AG04449 (cell line): Measurements from ENCODE around the gene SOX6.

Source experiments
- CTCF ChIA-PET: fragments of 350-600 bp; formaldehyde crosslinking; extraction: SDS; loops from one replicate; lab custom pipeline; 2021; ENCODE audit warnings: antibody characterized with exemption; lab: Yijun Ruan, JAX
- POLR2A ChIA-PET: fragments of 400-600, 350-600 bp; formaldehyde crosslinking; extraction: SDS; loops from one replicate; lab custom pipeline; 2020; ENCODE audit warnings: antibody characterized with exemption, inconsistent platforms; lab: Yijun Ruan, JAX
- DNase-seq: peaks from one replicate; pipeline ENCODE4 v3.0.0-alpha.2; 2010; ENCODE audit warnings: low read depth, low spot score
- H3K4me3 ChIP-seq: 2 replicates; pipeline ENCODE4 v1.5.1; 2011; ENCODE audit warnings: low read depth, mild to moderate bottlenecking, control low read depth, low read length
- CTCF ChIP-seq: IDR thresholded peaks from one replicate; pipeline ENCODE4 v1.5.1; 2011; ENCODE audit warnings: mild to moderate bottlenecking, moderate library complexity, low read length, control low read depth, inconsistent platforms; ENCODE audit not compliant: insufficient read depth; ENCODE audit errors: missing control alignments

Gene SOX6

GRCh38 chr11:15968461-15969130 is 387.8 kb downstream of the SOX6 start:
- TF ChIP-seq CTCF = no peak
- ChIA-PET CTCF (interaction anchor here (0.6 to 1.2 kb wide), 4 partner anchors 11 to 645 kb away, joined by 3 to 4 read pairs (median 3); no protein-coding TSS in a partner anchor), POLR2A (no interaction called here)
- no peak for DNase-seq
- H3K4me3 ChIP-seq = no peak overlapping the region

- TF ChIP-seq CTCF = no peak
- H3K4me3 ChIP-seq = no peak overlapping the region
- POLR2A ChIA-PET = no interaction called here
- no peak for DNase-seq
- CTCF ChIA-PET = interaction anchor here (0.6 to 1.2 kb wide), 3 partner anchors 28 to 646 kb away, joined by 3 to 4 read pairs (median 3); no protein-coding TSS in a partner anchor
These were observed 388.4 kb downstream of the SOX6 start for GRCh38 chr11:15967966-15968365.

GRCh38 chr11:15967166-15967565 is 389.2 kb downstream of the SOX6 start:
- no peak for DNase-seq
- ChIA-PET CTCF (interaction anchor here (0.6 to 1.2 kb wide), 2 partner anchors 154 to 647 kb away, joined by 3 read pairs; no protein-coding TSS in a partner anchor), POLR2A (no interaction called here)
- no peak overlapping the region for H3K4me3 ChIP-seq
- no peak for TF ChIP-seq CTCF

- CTCF ChIA-PET = no interaction called here
- H3K4me3 ChIP-seq = no peak overlapping the region
- POLR2A ChIA-PET = no interaction called here
- TF ChIP-seq CTCF = no peak
- no peak for DNase-seq
These were observed 390.6 kb downstream of the SOX6 start for GRCh38 chr11:15965562-15966250.

- POLR2A ChIA-PET = no interaction called here
- TF ChIP-seq CTCF = no peak
- no peak overlapping the region for H3K4me3 ChIP-seq
- CTCF ChIA-PET = interaction anchor here (0.7 kb wide), 1 partner anchor 23 kb away, joined by 4 read pairs; no protein-coding TSS in a partner anchor
- DNase-seq = no peak
These were observed 393.1 kb downstream of the SOX6 start for GRCh38 chr11:15963266-15963665.

GRCh38 chr11:15958910-15959309 is 397.4 kb downstream of the SOX6 start:
- POLR2A ChIA-PET = no interaction called here
- no peak for TF ChIP-seq CTCF
- no peak overlapping the region for H3K4me3 ChIP-seq
- DNase-seq = no peak
- CTCF ChIA-PET = interaction anchor here (2.1 kb wide), 1 partner anchor 18 kb away, joined by 11 read pairs; no protein-coding TSS in a partner anchor
